Uterus (tissue), 2 donors: ENCODE results near the gene NUTM1.

Experiments used
- CTCF ChIP-seq, 4 experiments: fragments of 200-600 bp in 2 of 4; fragments of 450-650 bp in 2 of 4; sonication (generic) in 2 of 4; IDR thresholded peaks; one replicate each; pipeline ENCODE4 v1.5.1; 2016 to 2019; ENCODE audit warnings: antibody characterized with exemption in 4 of 4, mild to moderate bottlenecking in 2 of 4, moderate library complexity in 1 of 4
- POLR2A ChIP-seq, 2 donors: fragments of 450-650 bp; IDR thresholded peaks; one replicate each; pipeline ENCODE4 v1.6.1; 2016; ENCODE audit warnings: antibody characterized with exemption in 2 of 2, mild to moderate bottlenecking in 1 of 2, moderate library complexity in 1 of 2

GRCh38 chr15:34354286-34354685 lies 11.2 kb downstream of the NUTM1 start:
- TF ChIP-seq CTCF (IDR thresholded peaks at IDR 0.05) (no peak), POLR2A (IDR thresholded peaks at IDR 0.05) (no peak)
